Colonic mucosa (tissue), 4 donors: ENCODE results near the gene USH2A. TPM values are rescaled to one million over a fixed set of nuclear protein-coding genes. Genes with fewer than 3 reads are reported as not detected.

Source experiments
- DNase-seq: peaks from one replicate; pipeline ENCODE4 v3.0.0-alpha.2; 2020
- H3K27ac ChIP-seq: fragments of 200-600 bp; one replicate; pipeline ENCODE4 v1.8.0; 2021
- H3K27me3 ChIP-seq: fragments of 200-600 bp; one replicate; pipeline ENCODE4 v1.8.0; 2021
- H3K36me3 ChIP-seq: fragments of 200-600 bp; one replicate; pipeline ENCODE4 v1.8.0; 2021
- H3K4me1 ChIP-seq: fragments of 200-600 bp; one replicate; pipeline ENCODE4 v1.8.0; 2021; ENCODE audit warnings: mild to moderate bottlenecking
- H3K4me3 ChIP-seq: fragments of 200-600 bp; one replicate; pipeline ENCODE4 v1.8.0; 2021
- H3K9ac ChIP-seq, 2 donors: one replicate each; pipeline ENCODE4 v1.7.0; 2013; ENCODE audit warnings: control low read depth in 2 of 2, low read depth in 2 of 2, low read length in 2 of 2
- H3K9me3 ChIP-seq: fragments of 200-600 bp; one replicate; pipeline ENCODE4 v1.8.0; 2021
- CTCF ChIP-seq: fragments of 200-600 bp; IDR thresholded peaks from one replicate; pipeline ENCODE4 v1.8.0; 2022; ENCODE audit warnings: antibody characterized with exemption, mild to moderate bottlenecking
- intact Hi-C: fragments of 100-400 bp; cut with DNase I; formaldehyde crosslinking; loops from one replicate; pipeline ENCODE4 v1.14.1; 2022
- total RNA-seq, 2 donors: library from RNA; stranded (reverse); fragmentation: NEBNext Ultra II Directional in 1 of 2; extraction: Animal tissue kit (Norgen Biotek cat#: 25700) in 1 of 2; gene quantifications; one replicate each; pipeline ENCODE4 v1.2.1, GENCODE V29; 2021
- donor health status: healthy.
- donor health status: DM: no; HTN: no; CAD: no.
- donor health status: DM: no; HTN: no; CAD: no.

Gene USH2A
- total RNA-seq, 2 donors from 2014 or later: 0.02 TPM; not detected in 1

DNA sequence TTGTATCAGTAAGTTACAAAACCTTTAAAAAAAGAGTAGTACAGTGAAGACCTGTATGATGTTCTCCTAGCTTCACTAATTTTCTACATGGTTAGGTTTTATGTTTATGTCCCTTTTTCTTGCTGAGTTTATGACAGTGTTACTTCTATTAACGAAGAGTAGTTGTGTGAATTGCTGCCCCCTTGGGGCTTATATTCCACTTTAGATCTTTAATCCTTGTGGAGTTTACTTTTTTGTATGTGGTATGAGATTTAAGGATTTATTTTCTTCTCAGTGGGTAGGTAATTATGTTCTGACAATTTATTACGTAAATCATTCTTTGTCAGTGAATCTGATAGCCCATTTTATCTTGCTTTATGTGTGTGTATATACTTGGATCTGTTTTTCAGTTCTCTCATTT is 841.4 kb downstream of the USH2A start:
- intact Hi-C loops: no loop called here
- Histone ChIP-seq H3K9ac (no peak overlapping the region), H3K4me3 (no peak overlapping the region), H3K36me3 (no peaks in the 10 kb centered on the region), H3K27ac (no peak overlapping the region), H3K4me1 (no peaks in the 10 kb centered on the region), H3K27me3 (no peaks in the 10 kb centered on the region), H3K9me3 (no peaks in the 10 kb centered on the region)
- no peak for DNase-seq
- TF ChIP-seq CTCF: no peak
